Measurements from ENCODE around the gene GPR142. TPM values are rescaled to one million over a fixed set of nuclear protein-coding genes. Genes with fewer than 3 reads are reported as not detected.

The GPR142 gene
- total and polyA plus RNA-seq, 2 of the 13 experiments (the other 11 are each of a cell fraction or from before 2014, with no cell fraction given), result not detected

- peak; percentile 69; the same call in 1 of the 2 replicates for TF ChIP-seq ARID4A (CRISPR knock-in tag; IDR thresholded peaks at IDR 0.05; ENCODE audit: borderline replicate concordance)
- TF ChIP-seq HOXA3 (CRISPR knock-in tag; IDR thresholded peaks at IDR 0.05), result peak; percentile 66; the same call in 1 of the 2 replicates
- TF ChIP-seq LBX2 (CRISPR knock-in tag; IDR thresholded peaks at IDR 0.05; ENCODE audit: borderline replicate concordance), result no peak
- no peak; the same call in 1 of the 2 replicates for TF ChIP-seq ZNF547 (CRISPR knock-in tag; IDR thresholded peaks at IDR 0.05)
- TF ChIP-seq ZNF616 (CRISPR knock-in tag; IDR thresholded peaks at IDR 0.05; ENCODE audit: low read depth), result no peak
- no peak for TF ChIP-seq TMF1 (CRISPR knock-in tag; IDR thresholded peaks at IDR 0.05; ENCODE audit: low read depth)
- peak; percentile 64; the same call in 1 of the 2 replicates for TF ChIP-seq MEIS2 (CRISPR knock-in tag; IDR thresholded peaks at IDR 0.05)
- no peak; the same call in 1 of the 2 replicates for TF ChIP-seq NAIF1 (CRISPR knock-in tag; IDR thresholded peaks at IDR 0.05; ENCODE audit: borderline replicate concordance)
- no peak for TF ChIP-seq ZNF142 (CRISPR knock-in tag; IDR thresholded peaks at IDR 0.05)
- no peak for TF ChIP-seq ZNF709 (CRISPR knock-in tag; IDR thresholded peaks at IDR 0.05)
- TF ChIP-seq ZNF552 (CRISPR knock-in tag; IDR thresholded peaks at IDR 0.05; ENCODE audit: borderline replicate concordance), result no peak
- peak; percentile 88 for TF ChIP-seq ARNT2 (CRISPR knock-in tag; IDR thresholded peaks at IDR 0.05; ENCODE audit: low read depth)
- peak; percentile 85; the same call in 1 of the 2 replicates for TF ChIP-seq ZNF136 (CRISPR knock-in tag; IDR thresholded peaks at IDR 0.05; ENCODE audit: low read depth)
- TF ChIP-seq RNF2 (conservative IDR thresholded peaks at IDR 0.05; ENCODE audit: low read depth), result no peak
- no peak for TF ChIP-seq ELK4 (CRISPR knock-in tag; IDR thresholded peaks at IDR 0.05; ENCODE audit: borderline replicate concordance)
- peak; percentile 73 for TF ChIP-seq FOXA3 (CRISPR knock-in tag; IDR thresholded peaks at IDR 0.05)
- TF ChIP-seq ELF1 (CRISPR knock-in tag; IDR thresholded peaks at IDR 0.05), result no peak; the same call in 1 of the 2 replicates
These were observed 50.1 kb downstream of the GPR142 start (continued) for GRCh38 chr17:74417178-74418045.

All from HepG2 (cell line).